Measurements from ENCODE around the gene LRRTM4. TPM values are rescaled to one million over a fixed set of nuclear protein-coding genes. Genes with fewer than 3 reads are reported as not detected.

LRRTM4 gene
- polyA plus RNA-seq, 1 of the 3 experiments (the other 2 are of a cell fraction): 0.10 TPM

- Histone ChIP-seq H3K79me2 (ENCODE audit: insufficient read depth) (no peaks in the 10 kb centered on the region), H4K20me1 (ENCODE audit: insufficient read depth) (no peaks in the 10 kb centered on the region), H3K36me3 (replicated peaks in 1 of 2; ENCODE audit: control insufficient read depth in 1 of 2, insufficient read depth in 2 of 2, low read length in 1 of 2) (no peaks in the 10 kb centered on the region), H3K9ac (no peak overlapping the region), H3K4me3 (ENCODE audit: low read depth in 2 of 2, low read length in 1 of 2) (no peak overlapping the region), H3K27me3 (ENCODE audit: insufficient read depth) (no peaks in the 10 kb centered on the region), H3K9me3 (no peaks in the 10 kb centered on the region), H3K4me1 (ENCODE audit: control insufficient read depth in 1 of 2, insufficient read depth in 2 of 2, low read depth in 1 of 2, low read length in 1 of 2) (peaks cover 0 to 2% of the 10 kb centered on the region in 2 experiments; a peak in 2 of 4 replicates), H3K9me2 (no peaks in the 10 kb centered on the region), H3K27ac (ENCODE audit: low read depth in 2 of 2, low read length in 1 of 2) (no peak overlapping the region), H3F3A (replicated peaks; ENCODE audit: insufficient read depth) (no peaks in the 10 kb centered on the region), H3K4me2 (no peak overlapping the region), H2AFZ (ENCODE audit: low read depth) (no peak overlapping the region)
- TF ChIP-seq NFIC (IDR thresholded peaks at IDR 0.05; ENCODE audit: borderline replicate concordance): no peak
- no peak for TF ChIP-seq USF1 (IDR thresholded peaks at IDR 0.05; ENCODE audit: borderline replicate concordance, low read depth)
- CTCF ChIA-PET: no interaction called here
- POLR2A ChIA-PET: no interaction called here
- DNase-seq: no peak
- 46% methylated on average over 3 of the region's 3 CpGs for WGBS (ENCODE audit: low lambda C conversion rate)
Measured at GRCh38 chr2:77325395-77325794, 196.8 kb downstream of the LRRTM4 start.

GRCh38 chr2:77322431-77322830 lies 199.7 kb downstream of the LRRTM4 start:
- no peaks in the 10 kb centered on the region for H3F3A ChIP-seq (replicated peaks; ENCODE audit: insufficient read depth)
- H3K4me1 ChIP-seq (ENCODE audit: control insufficient read depth in 1 of 2, insufficient read depth in 2 of 2, low read depth in 1 of 2, low read length in 1 of 2): no peaks in the 10 kb centered on the region; a peak in 1 of 4 replicates
- no peaks in the 10 kb centered on the region for H4K20me1 ChIP-seq (ENCODE audit: insufficient read depth)
- no peak overlapping the region for H3K4me2 ChIP-seq
- POLR2A ChIA-PET: no interaction called here
- no peak overlapping the region for H3K4me3 ChIP-seq (ENCODE audit: low read depth in 2 of 2, low read length in 1 of 2)
- no peak overlapping the region for H3K9ac ChIP-seq
- H3K79me2 ChIP-seq (ENCODE audit: insufficient read depth): no peaks in the 10 kb centered on the region
- CTCF ChIA-PET: no interaction called here
- TF ChIP-seq NFIC (IDR thresholded peaks at IDR 0.05; ENCODE audit: borderline replicate concordance) (no peak), PBX3 (IDR thresholded peaks at IDR 0.05) (no peak), CHD2 (IDR thresholded peaks at IDR 0.05; ENCODE audit: low read length, partially characterized antibody) (no peak), ZBTB33 (IDR thresholded peaks at IDR 0.05; ENCODE audit: borderline replicate concordance, low read depth) (no peak), GABPA (IDR thresholded peaks at IDR 0.05; ENCODE audit: low read depth) (no peak), SIN3A (IDR thresholded peaks at IDR 0.05; ENCODE audit: borderline replicate concordance, low read depth, low read length) (no peak), TEAD4 (IDR thresholded peaks at IDR 0.05; ENCODE audit: borderline replicate concordance, insufficient read depth) (no peak), JUND (IDR thresholded peaks at IDR 0.05) (no peak), USF1 (IDR thresholded peaks at IDR 0.05; ENCODE audit: borderline replicate concordance, low read depth) (no peak), NRF1 (IDR thresholded peaks at IDR 0.05; ENCODE audit: low read depth, low read length) (no peak), RCOR1 (IDR thresholded peaks at IDR 0.05; ENCODE audit: low read length) (no peak), YY1 (IDR thresholded peaks at IDR 0.05; ENCODE audit: low read depth) (no peak), EP300 (IDR thresholded peaks at IDR 0.05; ENCODE audit: borderline replicate concordance in 1 of 2, low read depth in 1 of 2, low read length in 1 of 2) (no peak), FOSL2 (IDR thresholded peaks at IDR 0.05; ENCODE audit: borderline replicate concordance, low read depth) (no peak)
- no peaks in the 10 kb centered on the region for H3K36me3 ChIP-seq (replicated peaks in 1 of 2; ENCODE audit: control insufficient read depth in 1 of 2, insufficient read depth in 2 of 2, low read length in 1 of 2)
- H3K27ac ChIP-seq (ENCODE audit: low read depth in 2 of 2, low read length in 1 of 2): no peak overlapping the region
- no peaks in the 10 kb centered on the region for H3K9me3 ChIP-seq
- no peak overlapping the region for H2AFZ ChIP-seq (ENCODE audit: low read depth)
- 49% methylated on average over 3 of the region's 3 CpGs for WGBS (ENCODE audit: low lambda C conversion rate)
- no peaks in the 10 kb centered on the region for H3K9me2 ChIP-seq
- no peaks in the 10 kb centered on the region for H3K27me3 ChIP-seq (ENCODE audit: insufficient read depth)
- DNase-seq: no peak

All from SK-N-SH (cell line).